Activated CD8-positive, alpha-beta T cell treated with anti-CD3 and anti-CD28 coated beads for 36 hours (primary cell): Measurements from ENCODE around the gene IGFLR1. TPM values are rescaled to one million over a fixed set of nuclear protein-coding genes. Genes with fewer than 3 reads are reported as not detected.
"Not testable (repeated sequence)": the region's sequence is repeated elsewhere in the genome, so short reads cannot be mapped to it uniquely, and the experiment has no call there.

Experiments
- ATAC-seq: fragments of 200-7000 bp; cut with Tn5 transposase; one replicate; pipeline ENCODE4 v1.10.0; 2021; ENCODE audit warnings: mild to moderate bottlenecking, moderate library complexity
- CTCF ChIA-PET: fragments of 350-600 bp; sonication (Branson Sonifier 250); formaldehyde crosslinking; loops from one replicate; lab custom pipeline; 2021; ENCODE audit warnings: antibody characterized with exemption; lab: Charles Lee
- POLR2A ChIA-PET: fragments of 350-600 bp; sonication (Branson Sonifier 250); formaldehyde crosslinking; loops from one replicate; lab custom pipeline; 2021; ENCODE audit warnings: antibody characterized with exemption; lab: Charles Lee
- DNase-seq: peaks from one replicate; pipeline ENCODE4 v3.0.0-alpha.2; 2020
- H3K27ac Mint-ChIP-seq: one replicate; pipeline ENCODE4 v1.8.0; 2021; ENCODE audit warnings: mild to moderate bottlenecking, mixed read lengths
- H3K27me3 Mint-ChIP-seq: one replicate; pipeline ENCODE4 v1.8.0; 2021; ENCODE audit warnings: mixed read lengths
- H3K36me3 Mint-ChIP-seq: one replicate; pipeline ENCODE4 v1.8.0; 2021; ENCODE audit warnings: low read depth, mixed read lengths
- H3K4me1 Mint-ChIP-seq: one replicate; pipeline ENCODE4 v1.8.0; 2021; ENCODE audit warnings: low read depth, mixed read lengths
- H3K4me3 Mint-ChIP-seq: one replicate; pipeline ENCODE4 v1.8.0; 2021; ENCODE audit warnings: mild to moderate bottlenecking, moderate library complexity, mixed read lengths
- H3K9me3 Mint-ChIP-seq: one replicate; pipeline ENCODE4 v1.8.0; 2021; ENCODE audit warnings: mixed read lengths
- intact Hi-C: fragments of 100-400 bp; cut with micrococcal nuclease; formaldehyde crosslinking; loops from one replicate; pipeline ENCODE4 v1.10.0; 2022
- total RNA-seq, 2 experiments: library from RNA; stranded (reverse); gene quantifications; one replicate each; pipeline ENCODE4 v1.2.3, GENCODE V29; 2021
- TF ChIP-seq, protein P1 (sequence below): fragments of 200-600 bp; IDR thresholded peaks from one replicate; pipeline ENCODE4 v1.8.0; 2022; ENCODE audit warnings: antibody characterized with exemption, mild to moderate bottlenecking

IGFLR1 gene
- total RNA-seq, 2 experiments from 2014 or later: 140 to 143 TPM

DNA sequence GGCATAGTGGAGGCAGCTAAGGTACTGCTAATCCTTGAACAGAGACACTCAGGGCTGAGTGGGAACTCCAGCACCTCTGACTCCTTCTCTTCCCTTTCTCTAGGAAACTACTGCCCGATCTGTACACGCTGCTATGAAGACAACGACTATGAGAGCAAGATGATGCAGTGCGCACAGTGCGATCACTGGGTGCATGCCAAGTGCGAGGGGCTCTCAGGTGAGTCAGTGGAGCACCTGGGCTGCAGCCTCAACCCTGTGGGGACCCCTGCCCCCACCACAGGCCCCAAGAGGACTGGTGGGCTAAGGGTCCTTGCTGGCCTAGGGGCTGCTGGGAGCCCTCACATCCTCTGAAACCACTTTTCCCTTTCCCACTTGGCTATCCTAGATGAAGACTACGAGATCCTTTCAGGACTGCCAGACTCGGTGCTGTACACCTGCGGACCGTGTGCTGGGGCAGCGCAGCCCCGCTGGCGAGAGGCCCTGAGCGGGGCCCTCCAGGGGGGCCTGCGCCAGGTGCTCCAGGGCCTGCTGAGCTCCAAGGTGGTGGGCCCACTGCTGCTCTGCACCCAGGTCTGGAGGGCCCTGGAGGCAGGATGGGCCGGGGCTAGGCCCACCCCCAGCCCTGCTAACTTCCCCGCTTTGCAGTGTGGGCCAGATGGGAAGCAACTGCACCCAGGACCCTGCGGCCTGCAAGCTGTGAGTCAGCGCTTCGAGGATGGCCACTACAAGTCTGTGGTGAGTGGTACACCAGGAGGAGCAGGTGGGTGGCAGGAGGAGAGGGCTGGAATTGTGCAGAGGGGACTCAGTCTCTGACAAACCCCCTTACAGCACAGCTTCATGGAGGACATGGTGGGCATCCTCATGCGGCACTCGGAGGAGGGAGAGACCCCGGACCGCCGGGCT is 14.9 kb downstream of the IGFLR1 start:
- Mint-ChIP-seq H3K9me3 (no peaks in the 10 kb centered on the region), H3K27ac (no peak overlapping the region), H3K4me3 (no peak overlapping the region), H3K4me1 (peaks cover 8% of the 10 kb centered on the region), H3K27me3 (no peaks in the 10 kb centered on the region), H3K36me3 (peaks cover 75% of the 10 kb centered on the region)
- POLR2A ChIA-PET: interaction anchor here (0.9 to 9.5 kb wide), 7 partner anchors 9 to 35 kb away, joined by 3 to 105 read pairs (median 6); partner anchors contain the start of genes IGFLR1 and KMT2B
- no peak for DNase-seq
- CTCF ChIA-PET: interaction anchor here (1.2 to 1.5 kb wide), 3 partner anchors 13 to 92 kb away, joined by 3 to 4 read pairs (median 3); no protein-coding TSS in a partner anchor
- TF ChIP-seq, protein P1, sequence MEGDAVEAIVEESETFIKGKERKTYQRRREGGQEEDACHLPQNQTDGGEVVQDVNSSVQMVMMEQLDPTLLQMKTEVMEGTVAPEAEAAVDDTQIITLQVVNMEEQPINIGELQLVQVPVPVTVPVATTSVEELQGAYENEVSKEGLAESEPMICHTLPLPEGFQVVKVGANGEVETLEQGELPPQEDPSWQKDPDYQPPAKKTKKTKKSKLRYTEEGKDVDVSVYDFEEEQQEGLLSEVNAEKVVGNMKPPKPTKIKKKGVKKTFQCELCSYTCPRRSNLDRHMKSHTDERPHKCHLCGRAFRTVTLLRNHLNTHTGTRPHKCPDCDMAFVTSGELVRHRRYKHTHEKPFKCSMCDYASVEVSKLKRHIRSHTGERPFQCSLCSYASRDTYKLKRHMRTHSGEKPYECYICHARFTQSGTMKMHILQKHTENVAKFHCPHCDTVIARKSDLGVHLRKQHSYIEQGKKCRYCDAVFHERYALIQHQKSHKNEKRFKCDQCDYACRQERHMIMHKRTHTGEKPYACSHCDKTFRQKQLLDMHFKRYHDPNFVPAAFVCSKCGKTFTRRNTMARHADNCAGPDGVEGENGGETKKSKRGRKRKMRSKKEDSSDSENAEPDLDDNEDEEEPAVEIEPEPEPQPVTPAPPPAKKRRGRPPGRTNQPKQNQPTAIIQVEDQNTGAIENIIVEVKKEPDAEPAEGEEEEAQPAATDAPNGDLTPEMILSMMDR: no peak
- ATAC-seq: no peak
- intact Hi-C loops: no loop called here

DNA sequence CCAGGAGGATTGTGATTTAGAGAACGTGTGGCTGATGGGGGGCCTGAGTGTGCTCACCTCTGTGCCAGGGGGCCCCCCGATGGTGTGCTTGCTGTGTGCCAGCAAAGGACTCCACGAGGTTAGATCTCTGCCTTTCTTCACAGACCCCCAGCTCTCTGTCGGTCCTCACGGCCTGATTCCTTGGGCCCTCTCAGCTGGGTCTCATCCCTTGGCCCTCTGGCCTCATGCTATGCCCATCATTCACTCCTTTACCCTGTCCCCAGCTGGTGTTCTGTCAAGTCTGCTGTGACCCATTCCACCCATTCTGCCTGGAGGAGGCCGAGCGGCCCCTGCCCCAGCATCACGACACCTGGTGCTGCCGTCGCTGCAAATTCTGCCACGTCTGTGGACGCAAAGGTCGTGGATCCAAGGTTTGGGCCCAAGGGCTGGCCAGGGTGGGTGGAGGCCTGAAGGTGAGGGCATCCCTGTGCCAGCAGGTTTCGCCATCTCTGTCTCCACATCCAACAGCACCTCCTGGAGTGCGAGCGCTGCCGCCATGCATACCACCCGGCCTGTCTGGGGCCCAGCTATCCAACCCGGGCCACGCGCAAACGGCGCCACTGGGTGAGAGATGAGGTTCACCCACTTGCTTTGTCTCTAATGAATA is 16.9 kb downstream of the IGFLR1 start:
- no peak overlapping the region for H3K4me3 Mint-ChIP-seq
- no peak overlapping the region for H3K27ac Mint-ChIP-seq
- ATAC-seq: no peak
- TF ChIP-seq, protein P1: no peak
- CTCF ChIA-PET: interaction anchor here (1.7 kb wide), 1 partner anchor 31 kb away, joined by 4 read pairs; no protein-coding TSS in a partner anchor
- H3K9me3 Mint-ChIP-seq: no peaks in the 10 kb centered on the region
- H3K36me3 Mint-ChIP-seq: peaks cover 78% of the 10 kb centered on the region
- H3K27me3 Mint-ChIP-seq: no peaks in the 10 kb centered on the region
- peaks cover 14% of the 10 kb centered on the region for H3K4me1 Mint-ChIP-seq
- POLR2A ChIA-PET: interaction anchor here (0.8 to 9.5 kb wide), 3 partner anchors 11 to 64 kb away, joined by 5 to 105 read pairs (median 16); no protein-coding TSS in a partner anchor
- no peak for DNase-seq
- intact Hi-C loops: no loop called here

DNA sequence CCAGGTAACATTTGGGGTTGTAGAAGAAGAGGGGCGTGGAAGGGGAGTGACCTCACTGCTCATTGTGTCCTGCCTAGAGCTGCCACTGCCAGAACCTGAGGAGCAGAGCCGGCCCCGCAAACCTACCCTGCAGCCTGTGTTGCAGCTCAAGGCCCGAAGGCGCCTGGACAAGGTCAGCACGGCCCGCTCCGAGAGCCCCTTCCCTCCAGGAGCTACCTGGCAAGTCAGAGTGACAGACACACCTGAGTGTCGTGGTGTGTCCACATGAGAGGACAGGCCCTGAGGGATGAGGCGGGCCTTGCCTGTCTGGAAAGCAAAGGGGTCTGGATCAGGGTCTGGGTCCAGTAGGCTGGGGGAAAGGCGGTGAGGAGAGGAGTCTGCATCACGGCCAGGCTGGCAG is 17.7 kb downstream of the IGFLR1 start:
- Mint-ChIP-seq H3K9me3 (no peaks in the 10 kb centered on the region), H3K27ac (no peak overlapping the region), H3K27me3 (no peaks in the 10 kb centered on the region), H3K4me3 (no peak overlapping the region), H3K36me3 (peaks cover 78% of the 10 kb centered on the region), H3K4me1 (peaks cover 20% of the 10 kb centered on the region)
- TF ChIP-seq, protein P1: no peak
- intact Hi-C loops: no loop called here
- ChIA-PET CTCF (interaction anchor here (1.7 kb wide), 1 partner anchor 30 kb away, joined by 4 read pairs; no protein-coding TSS in a partner anchor), POLR2A (interaction anchor here (1.4 to 9.5 kb wide), 4 partner anchors 7 to 24 kb away, joined by 3 to 105 read pairs (median 36); partner anchors contain the start of gene LIN37)
- DNase-seq (no peak), ATAC-seq (no peak)

GRCh38 chr19:35724132-35724531 is 18.1 kb downstream of the IGFLR1 start:
- CTCF ChIA-PET, H3K27ac Mint-ChIP-seq, intact Hi-C loops, DNase-seq, H3K9me3 Mint-ChIP-seq, ATAC-seq, H3K27me3 Mint-ChIP-seq, H3K4me3 Mint-ChIP-seq: not testable (repeated sequence)
- peaks cover 24% of the 10 kb centered on the region for H3K4me1 Mint-ChIP-seq
- peaks cover 79% of the 10 kb centered on the region for H3K36me3 Mint-ChIP-seq
- POLR2A ChIA-PET: interaction anchor here (1.1 to 9.5 kb wide), 7 partner anchors 7 to 24 kb away, joined by 3 to 105 read pairs (median 6); partner anchors contain the start of genes LIN37, PSENEN and U2AF1L4

- DNase-seq (no peak), ATAC-seq (no peak)
- H3K4me3 Mint-ChIP-seq: no peak overlapping the region
- H3K4me1 Mint-ChIP-seq: peaks cover 29% of the 10 kb centered on the region
- H3K36me3 Mint-ChIP-seq: peaks cover 82% of the 10 kb centered on the region
- no peaks in the 10 kb centered on the region for H3K27me3 Mint-ChIP-seq
- no peaks in the 10 kb centered on the region for H3K9me3 Mint-ChIP-seq
- intact Hi-C loops: no loop called here
- TF ChIP-seq, protein P1: no peak
- ChIA-PET CTCF (no interaction called here), POLR2A (interaction anchor here (0.9 to 9.5 kb wide), 8 partner anchors 8 to 44 kb away, joined by 3 to 105 read pairs (median 6); partner anchors contain the start of genes LIN37, PSENEN and U2AF1L4)
- H3K27ac Mint-ChIP-seq: no peak overlapping the region
These were observed 18.6 kb downstream of the IGFLR1 start for GRCh38 chr19:35723671-35724070.
